HG03097 (cell line): ENCODE data around the gene BZW1.
"Not testable (repeated sequence)": the region's sequence is repeated elsewhere in the genome, so short reads cannot be mapped to it uniquely, and the experiment has no call there.

Source experiments
- ATAC-seq: cut with Tn5 transposase; IDR thresholded peaks from one replicate; pipeline ENCODE4 v1.9.1; 2021; ENCODE audit not compliant: unreplicated experiment, low FRiP score

The BZW1 gene

GRCh38 chr2:200790185-200790584 lies 21.5 kb upstream of the BZW1 start:
- no peak for ATAC-seq

GRCh38 chr2:200791905-200792304 lies 19.8 kb upstream of the BZW1 start:
- ATAC-seq, result no peak

DNA sequence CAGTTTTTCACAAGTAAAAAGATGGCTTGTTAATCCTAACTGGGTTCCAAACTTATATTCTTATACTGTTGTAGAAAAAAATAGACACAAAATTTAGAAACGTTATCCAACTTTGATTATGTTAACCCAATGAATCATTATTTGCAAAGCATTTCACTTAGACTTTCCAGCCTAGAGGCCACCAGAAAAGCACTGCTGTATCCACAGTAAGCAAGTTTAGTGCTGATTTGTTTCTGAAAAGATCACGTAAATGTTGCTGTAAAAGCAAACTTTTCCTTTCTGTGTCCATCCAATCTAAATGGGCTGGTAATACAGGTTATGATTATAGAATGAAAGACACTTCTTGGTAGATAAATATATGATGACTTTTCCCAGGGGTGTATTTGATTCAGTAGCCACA lies 17.6 kb upstream of the BZW1 start:
- ATAC-seq, result no peak

- ATAC-seq, result no peak
These were observed 16.7 kb upstream of the BZW1 start for GRCh38 chr2:200795028-200795440.

DNA sequence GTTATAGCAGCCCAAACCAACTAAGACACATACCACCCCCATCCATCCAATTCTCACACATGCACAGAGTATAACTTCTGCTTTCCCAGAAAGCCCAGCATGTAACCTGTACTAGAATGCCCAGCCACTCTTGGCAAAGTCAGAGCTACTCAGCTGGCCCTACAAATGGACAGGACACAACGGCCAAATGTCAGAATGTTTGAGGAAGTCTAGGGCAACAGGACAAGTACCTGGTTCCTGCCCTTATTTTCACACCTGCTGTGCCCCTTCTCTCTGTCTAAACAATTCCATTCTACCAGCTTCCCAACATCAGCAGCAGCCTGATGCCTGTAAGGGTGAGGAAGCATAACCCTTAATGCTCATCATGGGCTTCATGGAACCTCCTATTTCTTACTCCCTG lies 15.1 kb upstream of the BZW1 start:
- no peak for ATAC-seq

DNA sequence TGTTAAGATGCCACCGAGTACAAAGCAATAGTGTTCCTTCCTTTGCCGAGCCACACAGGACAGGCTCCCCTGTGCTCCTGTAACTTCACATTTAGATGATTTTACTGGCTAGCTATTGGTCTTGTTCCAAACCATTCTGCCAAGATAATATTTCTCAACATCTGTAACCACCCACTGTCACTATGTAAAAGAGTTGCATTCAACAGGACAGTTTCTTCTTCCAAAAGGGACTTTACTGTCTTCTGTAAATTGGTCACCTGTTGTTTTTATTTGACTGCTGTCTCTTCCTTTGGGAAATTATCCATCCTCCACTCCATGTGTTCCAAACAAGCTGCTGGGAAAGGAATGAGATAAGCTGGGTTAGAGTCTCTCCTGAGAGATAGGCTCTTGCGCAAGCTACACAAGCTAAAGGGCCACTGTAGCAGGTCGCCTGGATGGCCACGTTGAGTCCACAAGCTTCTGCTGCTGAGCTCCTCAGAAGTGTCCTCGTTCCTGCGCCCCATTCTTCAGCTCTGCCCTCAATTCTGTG lies 14.4 kb upstream of the BZW1 start:
- no peak for ATAC-seq

DNA sequence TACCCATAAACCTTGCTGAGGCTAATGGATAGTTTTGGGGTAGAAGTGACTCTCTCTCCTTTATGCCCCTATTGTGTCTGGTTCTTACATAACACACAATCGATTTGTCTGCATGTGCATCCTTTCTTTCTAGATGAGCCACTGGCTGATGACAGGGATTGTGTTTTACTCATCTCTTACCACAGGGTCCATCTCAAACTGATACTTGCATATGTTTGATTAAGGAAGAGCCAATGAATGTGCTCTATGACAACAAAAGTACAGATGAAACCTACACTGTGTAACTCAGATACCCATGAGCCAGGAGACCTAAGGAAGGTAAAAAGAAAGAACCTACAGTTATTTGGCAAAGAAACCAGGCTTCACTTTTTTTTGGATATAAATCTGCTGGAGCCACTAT lies 13.2 kb upstream of the BZW1 start:
- ATAC-seq, result no peak

DNA sequence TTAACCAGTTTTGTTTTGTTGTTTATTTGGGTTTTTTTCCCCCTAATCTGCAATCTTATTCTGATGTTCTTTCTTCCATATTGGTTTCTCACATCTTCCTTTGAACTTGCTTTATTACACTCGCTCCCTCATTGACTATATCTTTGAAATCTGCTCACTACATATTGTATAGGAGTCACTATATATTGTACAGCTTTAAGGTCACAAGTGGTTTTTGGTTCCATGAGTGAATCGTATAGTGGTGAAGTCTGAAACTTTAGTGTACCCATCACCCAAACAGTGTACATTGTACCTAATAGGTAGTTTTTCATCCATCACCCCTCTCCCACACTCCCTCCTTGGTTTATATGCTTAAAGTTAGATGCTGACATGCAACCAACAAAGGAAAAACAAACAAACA lies 11.3 kb upstream of the BZW1 start:
- ATAC-seq, result no peak

DNA sequence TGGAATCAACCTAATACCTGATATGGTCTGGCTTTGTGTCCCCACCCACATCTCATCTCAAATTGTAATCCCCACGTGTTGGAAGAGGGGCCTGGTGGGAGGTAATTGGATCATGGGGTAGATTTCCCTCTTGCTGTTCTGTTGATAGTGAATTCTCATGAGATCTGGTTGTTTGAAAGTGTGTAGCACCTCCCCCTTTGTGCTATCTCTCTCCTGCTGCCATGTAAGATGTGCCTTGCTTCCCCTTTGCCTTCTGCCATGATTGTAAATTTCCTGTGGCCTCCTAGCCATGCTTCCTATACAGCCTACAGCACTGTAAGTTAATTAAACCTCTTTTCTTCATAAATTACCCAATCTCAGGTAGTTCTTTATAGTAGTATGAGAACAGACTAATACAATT lies 10.3 kb upstream of the BZW1 start:
- ATAC-seq, result not testable (repeated sequence)

- ATAC-seq, result no peak
These were observed 2.0 kb upstream of the BZW1 start for GRCh38 chr2:200809506-200810251.

DNA sequence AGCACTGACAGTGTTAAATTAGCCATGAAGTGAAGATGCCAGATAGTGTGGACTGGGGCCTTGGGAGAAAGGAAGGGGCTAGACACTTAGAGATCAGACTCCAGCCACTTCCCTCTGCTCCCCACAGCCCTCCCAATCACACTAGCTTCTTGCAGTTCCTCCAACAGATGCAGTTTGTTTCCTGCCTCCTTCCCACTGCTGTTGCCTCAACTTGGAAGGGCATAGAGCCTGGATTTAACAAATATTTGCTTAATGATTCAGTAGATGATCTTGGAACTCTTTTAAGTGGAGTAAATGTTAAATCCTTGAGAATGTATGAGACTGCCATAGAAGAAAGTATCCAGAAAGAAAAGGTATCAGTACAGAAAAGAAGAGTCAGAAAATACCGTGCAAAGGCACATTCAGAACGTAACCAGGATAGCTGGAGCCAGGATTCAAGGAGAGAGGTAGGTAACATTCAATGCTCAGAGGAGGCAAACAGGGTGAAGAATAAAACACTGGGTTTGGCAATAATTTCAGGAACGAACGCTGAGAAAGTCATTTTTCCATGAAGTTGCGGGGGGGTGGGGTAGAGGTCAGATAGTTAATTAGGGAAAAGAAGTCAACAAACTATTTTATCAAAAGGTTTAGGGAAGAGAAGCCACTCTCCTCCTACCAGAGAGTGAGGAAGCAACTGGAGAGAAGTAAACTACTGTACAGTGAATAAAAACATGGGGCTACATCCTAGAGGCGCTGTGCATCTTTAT lies 1.3 kb upstream of the BZW1 start:
- no peak for ATAC-seq

- no peak for ATAC-seq
These were observed 745 bp upstream of the BZW1 start for GRCh38 chr2:200810998-200811332.

DNA sequence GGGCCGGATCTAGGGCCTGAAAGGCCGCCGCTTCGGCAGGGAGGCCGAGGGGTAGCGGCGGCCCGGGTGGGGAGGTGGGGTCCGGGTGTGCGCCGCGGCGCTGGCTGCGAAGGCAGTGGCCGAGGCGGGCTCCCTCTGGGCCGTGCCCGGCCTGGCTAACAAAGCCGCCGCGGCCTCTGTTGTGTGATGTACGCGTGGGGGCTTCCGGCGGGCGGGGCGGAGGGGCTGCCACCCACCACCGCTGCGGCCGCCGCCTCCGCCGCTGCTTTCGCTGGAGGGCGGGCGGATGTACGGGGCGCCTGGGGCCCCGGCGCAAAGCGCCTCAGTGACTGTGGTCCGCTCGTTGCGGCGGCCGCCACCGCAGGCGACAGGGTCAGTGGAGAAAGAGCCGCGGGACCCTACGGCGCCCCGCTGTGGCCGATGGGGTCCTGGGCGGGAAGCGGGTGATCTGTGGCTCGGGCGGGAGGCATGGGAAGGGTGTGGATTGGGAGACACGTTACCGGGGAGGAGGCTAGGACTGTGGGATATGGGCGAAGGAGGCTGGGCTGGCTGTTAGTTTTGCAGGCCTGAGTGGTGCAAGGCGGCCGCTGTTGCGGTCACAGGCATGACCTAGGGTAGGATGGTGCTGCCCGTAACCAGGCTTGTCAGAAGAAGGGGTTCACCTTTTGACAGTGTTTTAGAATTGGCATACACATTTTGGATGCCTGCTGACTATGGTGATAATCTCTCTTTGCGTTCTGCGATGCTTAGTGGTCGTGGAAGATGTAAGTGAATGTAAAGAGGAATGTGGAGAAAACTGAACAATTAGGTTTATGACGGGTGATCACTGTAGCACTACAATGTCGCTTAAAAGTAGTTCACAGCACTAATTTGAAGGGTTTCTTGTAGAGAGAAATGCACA lies 662 bp downstream of the BZW1 start:
- ATAC-seq, result peak; percentile 41

GRCh38 chr2:200814276-200814815 lies 2.6 kb downstream of the BZW1 start:
- no peak for ATAC-seq

DNA sequence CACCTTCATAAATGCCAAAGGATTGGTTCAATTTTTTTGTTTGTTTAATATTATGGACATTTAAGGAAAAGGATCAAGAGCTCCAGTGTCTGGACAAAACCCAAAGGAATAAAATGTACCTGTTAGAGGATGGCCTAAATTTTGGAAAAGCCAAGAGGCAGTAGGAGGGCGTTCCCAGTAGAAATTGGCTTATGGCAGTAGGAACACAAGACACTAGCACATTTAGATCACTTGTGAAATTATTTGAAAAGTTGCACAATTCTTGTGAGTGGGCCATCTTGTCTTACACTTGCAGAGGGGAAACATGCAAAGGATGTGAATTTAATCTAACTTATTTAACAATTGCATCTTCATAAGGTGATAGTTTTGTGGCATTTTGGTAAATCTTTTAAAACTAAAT lies 3.2 kb downstream of the BZW1 start:
- no peak for ATAC-seq

- ATAC-seq, result not testable (repeated sequence)
These were observed 7.0 kb downstream of the BZW1 start for GRCh38 chr2:200818732-200819131.

DNA sequence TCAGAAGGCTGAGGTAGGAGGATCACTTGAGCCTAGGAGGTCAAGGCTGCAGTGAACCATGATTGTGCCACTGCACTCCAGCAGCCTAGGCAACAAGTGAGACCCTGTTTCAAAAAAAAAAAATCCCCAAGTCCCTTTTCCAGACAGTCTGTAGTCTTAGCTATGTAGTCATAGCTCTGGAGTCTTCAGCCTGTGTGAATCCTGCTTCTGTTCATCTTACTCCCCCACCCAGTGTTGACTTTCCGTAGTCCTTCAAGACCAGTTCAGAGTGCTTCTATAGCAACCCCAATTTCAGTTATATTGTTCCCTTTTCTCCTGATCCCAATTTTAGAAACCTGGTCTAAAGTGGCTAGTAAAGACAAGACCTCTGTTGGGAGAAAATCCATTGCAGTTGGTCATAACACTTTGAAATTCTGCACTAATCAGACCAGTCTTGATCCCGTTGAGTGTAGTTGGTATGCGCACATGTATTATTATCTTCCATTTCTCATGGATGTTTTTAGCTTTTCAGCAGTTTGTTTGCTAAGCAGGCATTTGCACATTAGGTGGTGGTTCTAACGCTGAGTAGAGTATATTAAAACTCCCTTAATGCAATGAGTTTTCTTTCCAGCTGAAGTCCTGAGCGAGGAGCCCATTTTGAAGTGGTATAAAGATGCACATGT lies 9.0 kb downstream of the BZW1 start:
- ATAC-seq, result no peak

- ATAC-seq, result no peak
These were observed 10.1 kb downstream of the BZW1 start for GRCh38 chr2:200821686-200822245.

GRCh38 chr2:200828104-200828503 lies 16.4 kb downstream of the BZW1 start:
- ATAC-seq, result no peak
